ENCODE results near the gene RAB37.

RAB37 gene

GRCh38 chr17:74795327-74796020 is 58.4 kb downstream of the RAB37 start:
- Histone ChIP-seq H4K20me1 (peaks cover 7 to 85% (median 62%) of the 10 kb centered on the region in 11 experiments; a peak in 18 of 22 replicates), H3K27me3 (no peaks in the 10 kb centered on the region), H3K9me3 (replicated peaks in 1 of 11) (no peaks in the 10 kb centered on the region), H3K9ac (no peak overlapping the region), H3K4me3 (no peak overlapping the region), H3K36me3 (peaks cover 47 to 99% (median 89%) of the 10 kb centered on the region in 11 experiments), H3K4me1 (peaks cover 13 to 39% (median 31%) of the 10 kb centered on the region in 10 experiments), H3K27ac (no peak overlapping the region), H3K4me2 (no peak overlapping the region)
- TF ChIP-seq Cebpa-rat (IDR thresholded peaks at IDR 0.05), result no peak

GRCh38 chr17:74796211-74796610 is 59.2 kb downstream of the RAB37 start:
- Histone ChIP-seq H4K20me1 (peaks cover 7 to 93% (median 66%) of the 10 kb centered on the region in 11 experiments; a peak in 18 of 22 replicates), H3K27ac (no peak overlapping the region), H3K9ac (no peak overlapping the region), H3K4me1 (peaks cover 6 to 31% (median 23%) of the 10 kb centered on the region in 10 experiments), H3K9me3 (replicated peaks in 1 of 11) (no peaks in the 10 kb centered on the region), H3K36me3 (peaks cover 47 to 99% (median 91%) of the 10 kb centered on the region in 11 experiments), H3K4me2 (0 out of 22 replicates have a peak overlapping the region, but pooled peaks of 1 of the 11 experiments have one; percentile 29), H3K27me3 (no peaks in the 10 kb centered on the region), H3K4me3 (no peak overlapping the region)
- TF ChIP-seq Cebpa-rat (IDR thresholded peaks at IDR 0.05), result no peak

- H3K9me3 ChIP-seq (replicated peaks in 1 of 11), result no peaks in the 10 kb centered on the region
- no peak overlapping the region for H3K4me3 ChIP-seq
- H3K36me3 ChIP-seq, result peaks cover 47 to 100% (median 97%) of the 10 kb centered on the region in 11 experiments
- peaks cover 0 to 26% (median 19%) of the 10 kb centered on the region in 10 experiments; a peak in 18 of 20 replicates for H3K4me1 ChIP-seq
- peaks cover 7 to 97% (median 72%) of the 10 kb centered on the region in 11 experiments; a peak in 18 of 22 replicates for H4K20me1 ChIP-seq
- H3K27me3 ChIP-seq, result no peaks in the 10 kb centered on the region
- no peak overlapping the region for H3K27ac ChIP-seq
- no peak for TF ChIP-seq Cebpa-rat (IDR thresholded peaks at IDR 0.05)
- peak overlapping the region in 9 of 11 experiments; percentile 8 to 49 (median 26); a peak in 10 of 22 replicates for H3K4me2 ChIP-seq
- H3K9ac ChIP-seq, result peak overlapping the region in 1 of 11 experiments; percentile 18; a peak in 1 of 22 replicates
Measured at GRCh38 chr17:74796866-74797265, 59.8 kb downstream of the RAB37 start.
